ENCODE data around the gene LPAR1.

LPAR1 gene

DNA sequence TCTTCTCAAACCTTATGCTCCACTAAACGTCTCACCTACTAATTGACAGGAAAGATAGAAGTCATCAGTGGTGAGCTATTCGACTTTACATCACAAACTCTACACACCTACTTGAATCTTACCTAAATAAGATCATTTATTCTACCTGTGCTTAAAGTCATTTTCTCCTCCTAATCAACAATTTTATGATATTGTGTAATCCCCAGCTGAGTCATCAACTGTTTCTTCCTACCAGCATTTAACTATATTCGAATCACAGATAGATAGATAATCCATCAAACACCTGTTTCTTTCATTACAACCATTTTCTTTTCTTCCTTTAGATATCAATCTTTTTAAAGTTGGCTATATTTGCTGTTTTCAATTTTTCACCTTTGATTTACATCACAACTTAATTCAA is 181.5 kb downstream of the LPAR1 start:
- TF ChIP-seq, protein P1, sequence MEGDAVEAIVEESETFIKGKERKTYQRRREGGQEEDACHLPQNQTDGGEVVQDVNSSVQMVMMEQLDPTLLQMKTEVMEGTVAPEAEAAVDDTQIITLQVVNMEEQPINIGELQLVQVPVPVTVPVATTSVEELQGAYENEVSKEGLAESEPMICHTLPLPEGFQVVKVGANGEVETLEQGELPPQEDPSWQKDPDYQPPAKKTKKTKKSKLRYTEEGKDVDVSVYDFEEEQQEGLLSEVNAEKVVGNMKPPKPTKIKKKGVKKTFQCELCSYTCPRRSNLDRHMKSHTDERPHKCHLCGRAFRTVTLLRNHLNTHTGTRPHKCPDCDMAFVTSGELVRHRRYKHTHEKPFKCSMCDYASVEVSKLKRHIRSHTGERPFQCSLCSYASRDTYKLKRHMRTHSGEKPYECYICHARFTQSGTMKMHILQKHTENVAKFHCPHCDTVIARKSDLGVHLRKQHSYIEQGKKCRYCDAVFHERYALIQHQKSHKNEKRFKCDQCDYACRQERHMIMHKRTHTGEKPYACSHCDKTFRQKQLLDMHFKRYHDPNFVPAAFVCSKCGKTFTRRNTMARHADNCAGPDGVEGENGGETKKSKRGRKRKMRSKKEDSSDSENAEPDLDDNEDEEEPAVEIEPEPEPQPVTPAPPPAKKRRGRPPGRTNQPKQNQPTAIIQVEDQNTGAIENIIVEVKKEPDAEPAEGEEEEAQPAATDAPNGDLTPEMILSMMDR (IDR thresholded peaks at IDR 0.05; ENCODE audit: insufficient read depth, low read depth, low read length, missing control alignments): no peak
- no peak overlapping the region for H3K4me3 ChIP-seq (ENCODE audit: low read length)
- peak; percentile 18 for DNase-seq (ENCODE audit: low read depth)

DNA sequence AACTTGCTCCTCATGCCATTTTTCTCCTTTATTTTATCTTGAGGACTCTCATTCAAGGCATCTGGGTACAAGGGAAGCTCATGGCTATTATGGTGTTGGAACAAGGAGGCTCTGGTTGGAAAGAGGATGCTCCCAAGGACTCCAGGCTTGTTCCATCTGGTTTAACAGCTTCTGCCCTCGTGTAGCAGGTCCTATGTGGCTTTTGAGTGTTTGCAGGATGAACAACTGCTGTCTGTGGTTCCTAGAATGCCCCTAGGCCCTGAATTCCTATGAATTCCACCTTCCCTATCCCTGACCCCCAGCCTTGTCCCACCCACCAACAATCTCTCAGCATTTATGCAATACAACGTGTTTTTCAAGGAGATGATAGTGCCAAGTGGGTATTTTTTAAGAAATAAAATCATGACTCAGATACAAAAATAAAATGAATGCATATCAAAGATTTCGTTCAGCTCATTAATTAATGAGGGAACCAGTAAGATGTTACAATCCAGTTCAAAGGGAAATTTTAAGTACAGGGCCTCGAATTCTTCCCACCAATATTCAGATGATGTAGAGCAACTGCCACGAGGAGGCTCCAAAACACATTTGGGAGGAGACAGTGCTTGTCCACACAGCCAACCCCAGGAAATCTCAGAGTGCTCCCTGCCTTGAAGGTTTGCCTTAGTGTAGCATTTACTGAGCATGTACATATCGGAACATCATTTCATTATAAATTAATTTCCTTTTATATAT is 187.7 kb downstream of the LPAR1 start:
- no peak for DNase-seq (ENCODE audit: low read depth)
- H3K4me3 ChIP-seq (ENCODE audit: low read length): no peak overlapping the region
- TF ChIP-seq, protein P1 (IDR thresholded peaks at IDR 0.05; ENCODE audit: insufficient read depth, low read depth, low read length, missing control alignments): no peak

DNA sequence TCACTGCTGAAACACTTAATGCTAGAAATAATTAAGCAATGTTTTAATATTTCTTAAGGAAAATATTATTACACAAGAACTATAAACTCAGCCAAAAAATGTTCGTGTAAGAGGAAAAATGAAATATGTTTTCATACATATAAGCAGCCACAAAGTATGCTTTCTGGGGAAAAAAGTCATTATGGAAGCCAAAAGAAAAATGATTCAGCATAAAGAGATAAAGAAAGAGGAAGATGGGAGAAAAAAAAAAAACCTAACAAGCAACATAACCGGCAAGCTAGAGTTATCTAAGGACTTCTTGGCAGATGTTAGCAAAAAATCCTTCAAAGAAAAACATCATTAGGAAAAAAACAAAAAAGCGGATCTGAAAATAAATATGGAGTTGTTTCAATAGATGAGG is 190.6 kb downstream of the LPAR1 start:
- no peak for DNase-seq (ENCODE audit: low read depth)
- TF ChIP-seq, protein P1 (IDR thresholded peaks at IDR 0.05; ENCODE audit: insufficient read depth, low read depth, low read length, missing control alignments): no peak
- H3K4me3 ChIP-seq (ENCODE audit: low read length): no peak overlapping the region

DNA sequence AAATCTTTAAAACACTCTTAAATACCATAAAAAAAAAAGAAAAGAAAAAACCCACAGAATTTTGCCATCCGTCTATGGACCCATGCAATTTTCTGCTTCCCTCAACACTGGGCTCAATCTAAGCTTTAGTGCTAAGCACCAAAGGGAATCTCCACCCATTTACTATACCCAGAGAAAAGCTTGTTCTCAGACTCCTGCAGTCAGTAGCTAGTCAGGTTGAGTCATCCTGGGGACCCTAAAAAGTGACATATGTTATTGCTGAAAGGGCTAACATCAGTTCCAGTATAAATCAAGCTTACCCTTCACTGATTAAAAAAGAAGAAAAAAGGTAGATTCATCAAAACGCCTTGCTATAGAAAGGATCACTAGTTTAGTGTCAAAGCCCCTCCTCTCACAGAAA is 192.1 kb downstream of the LPAR1 start:
- DNase-seq (ENCODE audit: low read depth): no peak
- no peak overlapping the region for H3K4me3 ChIP-seq (ENCODE audit: low read length)
- TF ChIP-seq, protein P1 (IDR thresholded peaks at IDR 0.05; ENCODE audit: insufficient read depth, low read depth, low read length, missing control alignments): no peak

DNA sequence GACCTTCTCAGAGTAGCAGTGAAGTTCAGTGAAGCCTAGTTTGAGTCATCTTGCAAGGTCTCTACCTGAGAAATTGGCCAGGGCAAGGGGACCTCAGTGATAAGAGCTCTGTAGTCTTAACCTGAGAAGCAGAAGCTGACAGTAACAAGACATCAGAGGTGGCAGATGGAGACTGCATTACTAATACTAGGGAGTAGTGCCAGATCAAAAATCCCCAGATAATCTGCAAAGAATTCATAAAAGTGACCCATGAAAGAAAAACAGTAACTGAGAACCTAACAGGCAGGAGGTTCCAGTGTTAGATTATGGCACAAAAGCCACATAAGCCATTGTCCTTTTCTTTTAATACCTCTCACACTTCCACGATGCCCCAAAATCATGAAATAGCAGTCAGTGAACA is 194.1 kb downstream of the LPAR1 start:
- TF ChIP-seq, protein P1 (IDR thresholded peaks at IDR 0.05; ENCODE audit: insufficient read depth, low read depth, low read length, missing control alignments): no peak
- H3K4me3 ChIP-seq (ENCODE audit: low read length): no peak overlapping the region
- DNase-seq (ENCODE audit: low read depth): no peak

DNA sequence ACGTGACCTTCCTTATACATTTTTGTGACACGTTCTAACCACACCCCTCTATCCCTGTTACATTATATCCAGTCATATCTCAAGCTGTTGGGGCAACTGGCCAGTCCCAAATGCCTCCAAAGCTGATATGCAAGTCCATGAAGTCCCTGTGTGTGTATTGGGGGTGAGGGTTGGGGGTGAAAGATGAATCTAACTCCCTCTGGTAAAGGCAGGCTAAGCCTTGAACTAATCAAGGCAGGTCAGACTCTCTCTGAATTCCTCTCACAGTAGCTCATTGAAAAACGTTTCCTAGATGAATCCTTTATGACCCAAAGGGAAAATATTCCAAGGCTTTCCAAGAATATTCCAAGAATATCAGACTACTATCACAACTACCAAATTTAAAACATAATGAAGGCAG is 195.3 kb downstream of the LPAR1 start:
- TF ChIP-seq, protein P1 (IDR thresholded peaks at IDR 0.05; ENCODE audit: insufficient read depth, low read depth, low read length, missing control alignments): no peak
- no peak for DNase-seq (ENCODE audit: low read depth)
- H3K4me3 ChIP-seq (ENCODE audit: low read length): no peak overlapping the region

DNA sequence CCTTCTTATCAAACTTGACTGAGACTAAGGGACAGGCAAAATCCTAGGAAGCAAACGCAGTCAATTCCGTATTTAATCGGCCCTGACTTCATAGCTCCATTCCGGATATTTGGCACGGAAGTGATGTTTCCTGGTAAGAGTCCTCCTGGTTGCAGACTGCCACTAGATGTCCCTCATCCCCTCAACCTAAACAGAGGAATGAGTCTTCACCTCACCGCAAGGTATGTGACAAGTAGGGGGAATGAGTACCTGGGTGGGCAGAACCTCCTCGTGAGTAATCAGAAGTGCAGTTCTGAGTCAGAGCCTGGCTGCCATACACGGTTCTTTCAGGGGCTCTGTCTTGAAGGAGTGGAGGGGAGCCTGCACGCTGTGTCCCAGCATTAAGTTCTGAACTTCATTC is 196.1 kb downstream of the LPAR1 start:
- no peak overlapping the region for H3K4me3 ChIP-seq (ENCODE audit: low read length)
- DNase-seq (ENCODE audit: low read depth): peak; percentile 37
- TF ChIP-seq, protein P1 (IDR thresholded peaks at IDR 0.05; ENCODE audit: insufficient read depth, low read depth, low read length, missing control alignments): no peak
